SKM-1 (cell line): ENCODE data around the gene ARHGEF10L.

Experiments used
- DNase-seq: peaks from one replicate; lab custom pipeline; 2025; ENCODE audit not compliant: unreplicated experiment; lab: John Stamatoyannopoulos, UW

The ARHGEF10L gene

GRCh38 chr1:17631410-17631809, 91.9 kb downstream of the ARHGEF10L start:
- DNase-seq, result no peak

DNA sequence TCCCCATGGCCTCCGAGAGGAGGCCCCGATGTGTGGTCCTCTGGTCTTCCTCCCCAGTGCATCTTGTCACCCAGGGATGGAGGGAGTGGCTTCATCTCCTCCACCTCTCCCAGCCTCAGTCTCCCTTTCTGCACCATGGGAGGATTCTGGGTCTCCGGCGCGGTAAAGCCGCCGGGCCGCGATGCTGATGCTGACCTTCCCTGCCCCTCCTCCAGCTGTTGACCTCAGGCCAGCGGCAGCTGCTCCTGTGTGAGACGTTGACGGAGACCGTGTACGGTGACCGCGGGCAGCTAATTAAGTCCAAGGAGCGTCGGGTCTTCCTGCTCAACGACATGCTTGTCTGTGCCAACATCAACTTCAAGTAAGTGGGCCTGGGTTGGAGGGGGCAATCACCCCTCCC, 92.6 kb downstream of the ARHGEF10L start:
- DNase-seq, result no peak

DNA sequence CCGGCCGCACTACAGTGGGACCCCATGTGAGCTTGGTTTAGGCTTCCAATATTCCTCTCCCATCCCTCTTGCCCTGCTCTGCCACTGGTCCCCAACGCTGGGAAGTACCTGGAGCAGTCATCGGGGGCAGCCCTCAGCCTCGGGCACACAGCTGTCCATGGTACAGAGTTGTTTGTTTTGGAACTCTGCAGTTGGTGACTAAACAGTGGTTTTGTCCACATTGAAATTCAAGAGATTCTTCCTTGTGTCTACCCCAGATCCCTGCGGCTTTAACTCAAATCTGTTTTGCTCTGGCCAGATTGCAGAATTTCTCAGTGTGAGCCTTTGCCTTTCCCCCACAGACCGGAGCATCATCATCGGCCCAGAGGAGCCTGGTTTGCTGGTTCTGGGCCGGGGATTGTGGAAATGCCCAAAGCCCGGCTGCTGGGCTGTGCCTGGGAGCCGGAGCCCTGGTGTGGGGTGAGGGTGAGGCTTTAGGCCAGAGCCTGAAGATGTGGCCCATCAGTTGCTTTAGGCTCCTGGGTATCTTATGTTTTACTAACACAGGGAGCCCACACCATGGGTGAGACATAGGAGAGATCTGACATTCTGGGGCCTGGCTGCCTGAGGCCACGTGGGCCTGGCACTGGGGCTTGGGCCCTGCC, 93.2 kb downstream of the ARHGEF10L start:
- DNase-seq, result no peak

DNA sequence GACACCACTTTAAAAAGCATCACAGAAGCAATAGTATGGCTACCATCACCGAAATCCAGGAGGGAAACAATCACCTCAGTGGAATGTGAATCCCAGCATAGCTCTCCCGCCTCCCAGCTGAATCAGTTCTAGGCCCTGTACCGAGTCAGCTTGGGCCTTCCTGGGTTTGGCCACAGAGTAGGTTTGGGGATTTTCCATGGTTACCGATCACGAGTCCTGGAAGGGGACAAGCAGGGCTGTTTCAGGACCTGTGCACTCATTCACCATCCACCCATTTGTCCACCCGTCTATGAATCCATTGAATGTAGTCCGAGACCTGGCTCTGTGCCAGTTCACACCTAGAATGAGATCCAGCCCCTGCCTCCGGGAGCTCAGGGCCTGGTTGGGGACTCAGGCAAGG, 94.2 kb downstream of the ARHGEF10L start:
- no peak for DNase-seq

GRCh38 chr1:17635276-17635675, 95.8 kb downstream of the ARHGEF10L start:
- DNase-seq, result no peak

GRCh38 chr1:17635811-17636210, 96.3 kb downstream of the ARHGEF10L start:
- DNase-seq, result peak; percentile 75

DNA sequence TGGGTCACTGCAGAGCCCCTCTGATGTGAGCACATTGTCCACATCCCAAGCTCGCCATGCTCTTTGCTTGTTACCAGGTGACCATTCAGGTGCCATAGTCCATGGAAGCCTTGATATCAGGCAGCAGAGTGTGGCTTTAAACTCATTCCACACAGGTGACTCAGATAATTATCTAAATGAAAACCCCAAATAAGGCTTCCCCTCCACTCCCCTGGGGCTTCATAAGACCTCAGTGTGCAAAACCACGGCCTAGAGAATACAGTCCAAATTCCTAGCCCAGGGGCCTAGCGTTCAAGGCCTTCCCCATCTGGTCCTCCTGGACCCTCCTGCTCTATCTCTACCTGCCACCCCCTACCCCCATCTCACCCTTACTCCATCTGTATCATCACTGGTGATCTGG, 97.1 kb downstream of the ARHGEF10L start:
- DNase-seq, result no peak

DNA sequence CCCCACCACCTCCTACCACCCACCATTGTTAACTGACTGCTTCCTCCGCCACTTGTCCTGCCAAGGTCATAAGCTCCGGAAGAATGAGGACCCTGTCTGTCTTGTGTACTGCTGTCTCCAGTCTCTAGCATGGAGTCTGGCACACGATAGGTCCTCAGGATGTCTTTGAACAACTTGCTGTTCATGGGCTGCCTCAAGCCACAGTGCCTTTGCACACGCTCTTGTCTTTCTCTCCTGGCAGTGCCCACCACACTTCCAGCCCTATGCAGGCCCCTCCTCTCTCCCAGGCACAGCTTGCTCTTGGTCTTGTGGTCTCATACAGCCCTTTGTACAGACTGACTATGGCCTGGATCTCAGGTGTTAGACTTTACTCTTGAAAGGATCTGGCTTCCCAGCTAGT, 97.6 kb downstream of the ARHGEF10L start:
- DNase-seq, result no peak

- DNase-seq, result no peak
Observed at GRCh38 chr1:17639703-17640340, 100.3 kb downstream of the ARHGEF10L start.

DNA sequence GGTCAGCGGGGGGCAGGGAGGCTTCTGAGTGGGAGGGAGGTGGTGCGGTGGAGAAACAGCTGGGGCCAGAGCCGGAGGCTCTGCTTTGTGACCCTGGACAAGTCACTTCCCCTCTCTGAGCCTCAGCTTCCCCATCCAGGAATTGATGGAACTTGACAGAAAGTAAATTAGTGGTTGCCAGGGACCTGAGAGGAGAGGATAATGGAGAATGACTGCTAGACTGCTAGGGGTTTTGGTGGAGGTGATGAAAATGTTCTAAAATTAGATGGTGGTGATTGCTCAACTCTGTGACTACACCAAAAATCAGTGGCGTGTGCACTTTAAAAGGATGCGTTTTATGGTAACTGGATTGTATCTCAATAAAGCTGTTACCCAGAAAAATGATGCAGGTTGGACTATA, 100.9 kb downstream of the ARHGEF10L start:
- peak; percentile 76 for DNase-seq

DNA sequence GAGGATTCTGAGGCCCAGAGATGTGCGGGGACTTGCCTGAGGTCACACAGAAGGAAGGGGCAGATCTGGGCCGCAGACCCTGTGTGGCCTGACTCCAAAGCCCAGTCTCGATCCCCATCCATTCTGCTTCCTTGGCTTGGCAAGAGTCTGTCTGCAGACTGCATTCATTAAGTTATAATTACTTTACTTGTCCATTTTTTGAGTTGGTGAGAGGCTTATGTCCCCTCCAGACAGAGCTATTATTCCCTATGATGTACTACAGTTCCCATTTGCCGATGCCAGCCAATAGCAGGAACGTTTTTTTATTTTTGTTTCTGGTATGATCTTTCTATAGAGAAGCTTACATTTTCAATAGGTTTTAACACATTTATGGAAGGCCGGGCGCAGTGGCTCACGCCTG, 101.5 kb downstream of the ARHGEF10L start:
- DNase-seq, result no peak

- no peak for DNase-seq
Observed at GRCh38 chr1:17642169-17642568, 102.7 kb downstream of the ARHGEF10L start.

- no peak for DNase-seq
Observed at GRCh38 chr1:17642943-17643342, 103.4 kb downstream of the ARHGEF10L start.

DNA sequence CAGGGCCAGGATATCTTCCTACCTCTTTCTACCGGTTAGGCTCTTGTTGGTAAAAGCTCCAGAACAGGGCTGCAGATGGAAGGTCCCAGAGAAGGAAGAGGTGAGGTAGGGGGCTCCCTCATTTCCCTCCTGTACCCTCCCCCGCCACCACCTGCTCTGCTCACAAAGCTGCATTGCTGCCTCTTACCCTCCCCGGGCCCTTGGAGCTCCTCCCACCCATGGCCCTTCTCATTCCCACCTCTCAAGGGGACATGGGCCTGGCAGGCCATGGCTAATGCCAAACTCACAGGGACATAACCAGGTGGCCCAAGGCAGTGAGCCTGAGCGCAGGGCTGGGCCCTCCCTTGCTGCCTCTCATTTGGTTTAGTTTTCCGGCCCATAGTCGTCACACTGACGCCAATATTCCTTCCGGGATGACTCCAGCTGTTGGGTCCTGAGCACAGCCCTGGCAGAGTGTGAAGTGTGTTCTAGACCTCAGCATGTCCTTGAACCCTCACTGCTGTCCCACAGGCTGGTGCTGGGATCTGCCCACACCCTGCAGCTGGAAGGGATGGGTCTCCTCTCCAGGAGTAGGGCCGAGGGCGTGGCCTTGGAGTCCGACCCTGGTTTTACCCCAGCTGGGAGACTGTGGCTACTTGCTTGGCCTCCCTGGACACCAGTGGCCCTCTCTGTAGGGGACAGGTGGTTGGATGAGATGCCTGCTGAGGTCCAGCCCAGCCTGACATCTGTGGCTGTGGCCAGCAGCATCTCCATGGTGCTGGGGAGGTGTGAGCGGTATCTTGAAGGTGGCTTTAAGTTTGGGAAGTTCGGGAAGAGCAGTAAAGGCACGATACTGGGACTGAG, 104.6 kb downstream of the ARHGEF10L start:
- DNase-seq, result no peak

DNA sequence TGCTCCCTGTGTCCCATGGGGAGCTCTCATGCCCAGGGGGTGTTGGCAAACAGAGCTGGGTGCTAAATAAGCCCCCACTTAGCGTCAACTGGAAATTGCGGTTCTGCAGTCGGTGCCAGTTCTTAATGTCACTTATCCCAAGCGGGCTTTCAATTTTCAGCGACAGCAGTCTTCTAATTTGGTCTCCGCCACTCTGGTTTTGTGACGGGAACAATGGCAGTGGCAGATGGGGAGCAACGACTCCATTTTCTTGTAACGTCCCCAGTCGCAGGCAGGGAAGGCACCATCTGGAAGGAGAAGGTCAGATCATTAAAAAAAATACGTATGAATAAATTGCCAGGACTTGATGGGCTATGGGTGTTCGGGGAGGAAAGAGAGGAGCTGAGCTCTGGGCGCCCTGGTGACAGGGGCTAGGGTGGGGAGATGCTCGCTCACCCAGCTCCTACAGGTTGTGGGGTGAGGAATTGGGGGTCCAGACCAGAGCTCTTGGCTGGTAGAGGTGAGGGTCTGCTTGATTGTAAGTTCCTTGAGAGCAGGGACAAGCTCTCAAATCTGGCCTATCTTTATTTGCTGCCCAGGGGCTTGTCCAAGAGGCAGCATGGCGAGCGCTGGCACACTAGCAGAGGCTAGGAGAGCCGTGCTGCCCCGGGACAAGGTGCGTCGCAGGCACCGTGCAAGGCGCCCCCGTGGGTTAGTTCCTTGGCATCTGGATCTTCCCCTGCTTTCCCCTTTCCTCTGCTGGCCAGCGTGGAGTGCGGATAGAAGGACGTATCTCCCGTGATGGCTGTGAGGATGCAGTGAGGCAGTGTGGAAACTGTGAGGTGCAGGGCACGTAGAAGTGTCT, 105.8 kb downstream of the ARHGEF10L start:
- no peak for DNase-seq

DNA sequence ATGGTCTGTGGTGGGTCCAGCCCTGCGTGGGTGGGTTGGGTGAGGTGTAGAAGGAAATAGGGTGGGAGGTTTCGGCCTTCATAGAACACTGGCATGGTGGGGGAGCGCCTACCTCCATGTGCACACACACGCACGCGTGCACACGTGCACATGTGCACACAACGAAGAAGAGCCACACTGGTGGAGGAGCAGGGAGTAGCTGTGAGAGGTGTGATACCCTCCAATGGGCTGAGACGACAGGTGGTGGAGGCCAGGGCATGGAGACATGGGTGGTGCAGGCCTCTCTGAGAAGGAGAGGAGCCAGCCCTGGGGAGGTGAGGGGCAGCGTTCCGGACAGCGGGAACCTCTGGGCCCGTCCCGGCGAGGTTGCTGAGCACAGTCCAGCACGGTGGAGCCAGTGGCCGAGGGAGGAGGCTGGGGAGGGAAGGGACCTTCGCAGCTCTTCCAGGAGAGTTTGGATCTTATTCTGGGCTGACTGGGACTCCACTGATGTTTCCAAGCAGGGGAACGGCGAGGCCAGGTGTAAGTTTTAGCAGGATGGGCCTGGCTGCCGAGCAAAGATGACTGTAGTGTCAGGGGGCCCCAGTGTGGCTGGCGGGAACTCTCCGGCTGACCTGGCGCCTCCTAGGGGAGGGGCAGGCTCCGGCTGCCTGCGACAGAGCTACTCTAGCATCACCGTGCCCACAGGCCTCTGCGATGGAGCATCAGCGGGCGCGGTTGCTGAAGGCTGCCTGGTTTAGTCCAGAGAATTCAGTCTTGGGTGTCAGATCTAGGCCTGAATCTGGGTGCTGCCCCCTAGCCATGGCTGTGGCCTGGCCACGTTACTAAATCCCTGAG, 107.2 kb downstream of the ARHGEF10L start:
- no peak for DNase-seq

GRCh38 chr1:17648457-17649145, 109.1 kb downstream of the ARHGEF10L start:
- DNase-seq, result no peak

DNA sequence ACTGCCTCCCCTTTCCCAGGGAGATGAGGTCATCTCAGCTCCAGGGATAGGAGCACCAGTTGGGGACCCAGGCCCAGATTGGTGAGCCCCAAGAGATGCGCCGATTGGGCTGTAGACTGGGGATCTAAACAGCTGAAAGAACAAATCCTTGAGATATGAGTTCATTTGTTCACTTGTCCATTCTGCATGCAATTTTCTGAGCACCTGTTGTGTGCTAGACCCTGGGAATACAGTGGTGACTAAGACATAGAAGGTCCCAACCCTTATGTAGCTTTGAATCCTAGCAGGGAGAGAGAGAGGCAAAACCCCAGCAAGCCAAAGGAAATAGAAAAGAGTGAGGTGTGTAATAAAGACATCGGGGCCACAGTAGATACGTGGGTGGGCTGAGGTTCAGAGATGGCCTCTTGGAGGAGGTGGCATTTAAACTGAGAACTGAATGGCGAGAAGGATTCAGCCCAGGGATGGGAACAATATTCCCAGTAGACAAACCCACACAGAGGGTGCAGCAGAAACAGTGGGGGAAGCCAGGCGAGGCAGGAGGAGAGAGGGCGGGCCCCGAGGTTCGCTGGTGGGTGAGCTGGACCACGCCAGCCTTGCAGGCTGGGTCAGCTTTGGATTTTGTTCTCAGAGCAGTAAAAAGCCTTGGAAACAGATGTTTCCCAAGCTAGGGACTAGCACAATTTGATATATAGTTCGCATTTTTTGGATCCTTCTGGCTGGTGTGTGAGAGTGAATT, 110.0 kb downstream of the ARHGEF10L start:
- no peak for DNase-seq

DNA sequence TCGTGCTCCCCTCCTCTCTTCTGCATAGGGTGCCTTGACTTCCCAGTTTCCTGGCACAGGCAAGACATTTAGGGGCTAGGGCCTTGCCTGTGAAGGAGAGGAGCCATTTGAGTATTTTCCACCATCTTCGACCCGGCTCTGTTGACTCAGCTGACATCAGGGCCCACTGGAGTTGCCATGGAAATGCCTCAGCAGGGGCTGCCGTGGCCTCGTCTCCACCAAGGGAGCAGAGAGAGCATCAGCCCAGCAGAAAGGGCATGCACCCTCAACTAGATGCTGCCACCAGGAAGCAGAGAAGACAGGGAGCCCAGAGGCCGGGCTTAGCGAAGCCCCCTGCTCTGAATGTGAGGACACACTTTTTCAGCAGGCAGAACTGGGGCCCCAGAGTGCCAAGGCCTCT, 113.8 kb downstream of the ARHGEF10L start:
- no peak for DNase-seq
